ENCODE results near the gene PPP1R15B.
A peak's percentile ranks its signal among the peaks of the same experiment; 100 is the strongest.

- TF ChIP-seq CTCF (conservative IDR thresholded peaks at IDR 0.05; ENCODE audit: low read length) (peak; percentile 97), EZH2phosphoT487 (IDR thresholded peaks at IDR 0.05; ENCODE audit: borderline replicate concordance, low read depth, low read length) (no peak)
Observed at GRCh38 chr1:204431310-204432184, 19.9 kb upstream of the PPP1R15B start.
